ENCODE measurements around the gene NRL.
A peak's percentile ranks its signal among the peaks of the same experiment; 100 is the strongest.

Gene NRL

GRCh38 chr14:24060984-24061913 lies 53.5 kb downstream of the NRL start:
- TF ChIP-seq, protein P1, sequence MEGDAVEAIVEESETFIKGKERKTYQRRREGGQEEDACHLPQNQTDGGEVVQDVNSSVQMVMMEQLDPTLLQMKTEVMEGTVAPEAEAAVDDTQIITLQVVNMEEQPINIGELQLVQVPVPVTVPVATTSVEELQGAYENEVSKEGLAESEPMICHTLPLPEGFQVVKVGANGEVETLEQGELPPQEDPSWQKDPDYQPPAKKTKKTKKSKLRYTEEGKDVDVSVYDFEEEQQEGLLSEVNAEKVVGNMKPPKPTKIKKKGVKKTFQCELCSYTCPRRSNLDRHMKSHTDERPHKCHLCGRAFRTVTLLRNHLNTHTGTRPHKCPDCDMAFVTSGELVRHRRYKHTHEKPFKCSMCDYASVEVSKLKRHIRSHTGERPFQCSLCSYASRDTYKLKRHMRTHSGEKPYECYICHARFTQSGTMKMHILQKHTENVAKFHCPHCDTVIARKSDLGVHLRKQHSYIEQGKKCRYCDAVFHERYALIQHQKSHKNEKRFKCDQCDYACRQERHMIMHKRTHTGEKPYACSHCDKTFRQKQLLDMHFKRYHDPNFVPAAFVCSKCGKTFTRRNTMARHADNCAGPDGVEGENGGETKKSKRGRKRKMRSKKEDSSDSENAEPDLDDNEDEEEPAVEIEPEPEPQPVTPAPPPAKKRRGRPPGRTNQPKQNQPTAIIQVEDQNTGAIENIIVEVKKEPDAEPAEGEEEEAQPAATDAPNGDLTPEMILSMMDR (IDR thresholded peaks at IDR 0.05; ENCODE audit: low read depth, low read length, missing control alignments): no peak
- no peak overlapping the region for H3K4me3 ChIP-seq (replicated peaks; ENCODE audit: low read depth, low read length)
- no peak for DNase-seq (ENCODE audit: extremely low read depth, low read depth)

GRCh38 chr14:24060443-24060842 lies 54.3 kb downstream of the NRL start:
- H3K4me3 ChIP-seq (replicated peaks; ENCODE audit: low read depth, low read length): no peak overlapping the region
- DNase-seq (ENCODE audit: extremely low read depth, low read depth): no peak
- TF ChIP-seq, protein P1 (IDR thresholded peaks at IDR 0.05; ENCODE audit: low read depth, low read length, missing control alignments): no peak

- no peak for DNase-seq (ENCODE audit: extremely low read depth, low read depth)
- TF ChIP-seq, protein P1 (IDR thresholded peaks at IDR 0.05; ENCODE audit: low read depth, low read length, missing control alignments): no peak
- no peak overlapping the region for H3K4me3 ChIP-seq (replicated peaks; ENCODE audit: low read depth, low read length)
These were observed 54.8 kb downstream of the NRL start for GRCh38 chr14:24059841-24060388.

DNA sequence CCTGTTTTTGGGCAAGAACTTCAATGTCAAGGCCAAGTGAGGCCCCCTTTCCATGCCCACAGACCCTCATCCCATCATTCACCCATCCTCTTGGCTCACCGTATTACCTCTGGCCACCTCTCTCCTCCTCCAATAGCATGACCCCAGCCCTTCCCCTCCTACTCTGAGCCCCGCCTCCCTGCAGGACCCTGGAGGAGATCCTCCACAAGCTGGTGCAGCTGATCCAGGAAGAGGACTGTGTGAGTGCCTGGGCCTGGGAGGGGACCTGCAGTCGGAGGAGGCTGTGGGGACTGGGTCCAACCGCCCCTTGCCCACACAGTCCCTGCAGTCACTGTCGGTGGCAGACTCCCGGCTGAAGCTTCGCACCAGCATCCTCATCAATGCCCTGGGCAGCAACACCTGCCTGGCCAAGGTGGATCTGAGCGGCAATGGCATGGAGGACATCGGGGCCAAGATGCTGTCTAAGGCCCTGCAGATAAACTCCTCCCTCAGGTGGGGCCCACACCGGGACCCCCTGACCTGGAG lies 55.7 kb downstream of the NRL start:
- TF ChIP-seq, protein P1 (IDR thresholded peaks at IDR 0.05; ENCODE audit: low read depth, low read length, missing control alignments): no peak
- H3K4me3 ChIP-seq (replicated peaks; ENCODE audit: low read depth, low read length): no peak overlapping the region
- DNase-seq (ENCODE audit: extremely low read depth, low read depth): no peak

DNA sequence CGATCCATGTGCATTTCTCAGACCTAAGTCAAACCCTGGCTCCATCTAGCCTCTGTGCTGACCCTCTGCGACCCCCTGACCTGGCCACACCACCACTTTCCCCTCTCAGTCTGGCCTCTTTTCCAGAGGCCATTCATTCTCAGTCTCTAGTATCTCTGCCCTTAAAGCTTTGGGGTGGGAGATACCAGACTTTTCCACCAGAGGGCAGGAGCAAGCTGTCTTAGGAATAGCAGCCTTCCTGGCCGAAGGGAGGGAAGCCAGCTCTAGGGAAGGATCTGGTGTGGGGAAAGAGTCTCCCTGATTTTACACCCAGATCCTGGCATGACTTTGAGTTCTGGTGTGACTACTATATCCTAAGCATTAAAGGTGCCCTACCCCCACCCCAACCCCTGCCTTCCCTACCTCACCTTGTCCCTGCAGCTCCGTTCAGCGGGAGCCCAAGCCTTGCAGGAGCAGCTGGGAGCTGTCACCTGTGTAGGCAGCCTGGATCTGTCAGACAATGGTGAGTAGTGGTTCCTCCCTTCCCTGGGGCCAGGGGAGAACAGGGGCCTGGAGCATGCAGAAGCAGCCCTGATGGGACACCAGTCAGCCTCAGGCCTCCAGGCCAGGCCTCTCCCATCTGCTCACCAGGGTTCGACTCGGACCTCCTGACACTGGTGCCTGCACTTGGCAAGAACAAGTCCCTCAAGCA lies 56.3 kb downstream of the NRL start:
- TF ChIP-seq, protein P1 (IDR thresholded peaks at IDR 0.05; ENCODE audit: low read depth, low read length, missing control alignments): peak; percentile 79
- peak; percentile 43 for DNase-seq (ENCODE audit: extremely low read depth, low read depth)

GRCh38 chr14:24057867-24058259 lies 56.9 kb downstream of the NRL start:
- TF ChIP-seq, protein P1 (IDR thresholded peaks at IDR 0.05; ENCODE audit: low read depth, low read length, missing control alignments): no peak
- DNase-seq (ENCODE audit: extremely low read depth, low read depth): no peak
- no peak overlapping the region for H3K4me3 ChIP-seq (replicated peaks; ENCODE audit: low read depth, low read length)

More for the DNA sequence above, 56.3 kb downstream of the NRL start:
- H3K4me3 ChIP-seq (replicated peaks; ENCODE audit: low read depth, low read length): no peak overlapping the region

All from HFF-Myc (cell line).